ENCODE measurements around the gene RIPPLY1. TPM values are rescaled to one million over a fixed set of nuclear protein-coding genes. Genes with fewer than 3 reads are reported as not detected.
A peak's percentile ranks its signal among the peaks of the same experiment; 100 is the strongest.
"Not testable (repeated sequence)": the region's sequence is repeated elsewhere in the genome, so short reads cannot be mapped to it uniquely, and the experiment has no call there.

The RIPPLY1 gene
- total and polyA plus RNA-seq, 2 donors from 2014 or later, result 0.50 to 6.9 TPM

GRCh38 chrX:106891762-106892460, 11.2 kb downstream of the RIPPLY1 start:
- Histone ChIP-seq H3K9me3 (ENCODE audit: control insufficient read depth in 2 of 3, insufficient read depth in 1 of 3, low read length in 3 of 3) (no peaks in the 10 kb centered on the region), H3K4me1 (ENCODE audit: control insufficient read depth in 2 of 3, insufficient read depth in 2 of 3, low read depth in 1 of 3, low read length in 3 of 3) (no peaks in the 10 kb centered on the region), H3K27ac (ENCODE audit: low read depth in 2 of 2, low read length in 2 of 2) (no peak overlapping the region), H3K36me3 (ENCODE audit: control insufficient read depth in 2 of 3, insufficient read depth in 3 of 3, low read length in 3 of 3) (no peaks in the 10 kb centered on the region), H3K9ac (ENCODE audit: low read length in 3 of 3) (no peak overlapping the region), H3K4me3 (ENCODE audit: low read length in 3 of 3) (no peak overlapping the region), H3K27me3 (ENCODE audit: control insufficient read depth, insufficient read depth, low read length) (peaks cover 4% of the 10 kb centered on the region)
- intact Hi-C loops (cut with DNase I), result no loop called here
- no peak for FAIRE-seq
- no peak for TF ChIP-seq CTCF (IDR thresholded peaks at IDR 0.05; ENCODE audit: borderline replicate concordance, extremely low read depth, insufficient read depth)
- peak in 1 of 5 donors; percentile 24 for DNase-seq

GRCh38 chrX:106889468-106889867, 13.7 kb downstream of the RIPPLY1 start:
- Histone ChIP-seq H3K36me3 (ENCODE audit: control insufficient read depth in 2 of 3, insufficient read depth in 3 of 3, low read length in 3 of 3) (no peaks in the 10 kb centered on the region), H3K27me3 (ENCODE audit: control insufficient read depth, insufficient read depth, low read length) (peaks cover 4% of the 10 kb centered on the region), H3K27ac (ENCODE audit: low read depth in 2 of 2, low read length in 2 of 2) (no peak overlapping the region), H3K9ac (ENCODE audit: low read length in 3 of 3) (no peak overlapping the region), H3K9me3 (ENCODE audit: control insufficient read depth in 2 of 3, insufficient read depth in 1 of 3, low read length in 3 of 3) (no peaks in the 10 kb centered on the region), H3K4me1 (ENCODE audit: control insufficient read depth in 2 of 3, insufficient read depth in 2 of 3, low read depth in 1 of 3, low read length in 3 of 3) (no peaks in the 10 kb centered on the region), H3K4me3 (ENCODE audit: low read length in 3 of 3) (no peak overlapping the region)
- DNase-seq (no peak), FAIRE-seq (no peak)
- no peak for TF ChIP-seq CTCF (IDR thresholded peaks at IDR 0.05; ENCODE audit: borderline replicate concordance, extremely low read depth, insufficient read depth)
- intact Hi-C loops (cut with DNase I), result no loop called here

- Histone ChIP-seq H3K9me3 (ENCODE audit: control insufficient read depth in 2 of 3, insufficient read depth in 1 of 3, low read length in 3 of 3) (no peaks in the 10 kb centered on the region), H3K36me3 (ENCODE audit: control insufficient read depth in 2 of 3, insufficient read depth in 3 of 3, low read length in 3 of 3) (no peaks in the 10 kb centered on the region), H3K4me3 (ENCODE audit: low read length in 3 of 3) (no peak overlapping the region), H3K27me3 (ENCODE audit: control insufficient read depth, insufficient read depth, low read length) (no peaks in the 10 kb centered on the region), H3K9ac (ENCODE audit: low read length in 3 of 3) (no peak overlapping the region), H3K4me1 (ENCODE audit: control insufficient read depth in 2 of 3, insufficient read depth in 2 of 3, low read depth in 1 of 3, low read length in 3 of 3) (no peaks in the 10 kb centered on the region), H3K27ac (ENCODE audit: low read depth in 2 of 2, low read length in 2 of 2) (no peak overlapping the region)
- no peak for FAIRE-seq
- DNase-seq, result no peak
- intact Hi-C loops (cut with DNase I), result no loop called here
- TF ChIP-seq CTCF (IDR thresholded peaks at IDR 0.05; ENCODE audit: borderline replicate concordance, extremely low read depth, insufficient read depth), result no peak
Measured at GRCh38 chrX:106875151-106875550, 28.0 kb downstream of the RIPPLY1 start.

GRCh38 chrX:106874075-106874474, 29.1 kb downstream of the RIPPLY1 start:
- no peak for TF ChIP-seq CTCF (IDR thresholded peaks at IDR 0.05; ENCODE audit: borderline replicate concordance, extremely low read depth, insufficient read depth)
- no peak overlapping the region for H3K4me3 ChIP-seq (ENCODE audit: low read length in 3 of 3)
- no peaks in the 10 kb centered on the region for H3K9me3 ChIP-seq (ENCODE audit: control insufficient read depth in 2 of 3, insufficient read depth in 1 of 3, low read length in 3 of 3)
- no peaks in the 10 kb centered on the region for H3K36me3 ChIP-seq (ENCODE audit: control insufficient read depth in 2 of 3, insufficient read depth in 3 of 3, low read length in 3 of 3)
- no peaks in the 10 kb centered on the region for H3K27me3 ChIP-seq (ENCODE audit: control insufficient read depth, insufficient read depth, low read length)
- peak; percentile 97 for FAIRE-seq
- DNase-seq, result no peak
- H3K27ac ChIP-seq (ENCODE audit: low read depth in 2 of 2, low read length in 2 of 2), result no peak overlapping the region
- no peaks in the 10 kb centered on the region for H3K4me1 ChIP-seq (ENCODE audit: control insufficient read depth in 2 of 3, insufficient read depth in 2 of 3, low read depth in 1 of 3, low read length in 3 of 3)
- intact Hi-C loops (cut with DNase I), result no loop called here
- H3K9ac ChIP-seq (ENCODE audit: low read length in 3 of 3), result no peak overlapping the region

GRCh38 chrX:106872796-106873195, 30.3 kb downstream of the RIPPLY1 start:
- FAIRE-seq; H3K27me3 ChIP-seq (ENCODE audit: control insufficient read depth, insufficient read depth, low read length); DNase-seq; H3K4me1 ChIP-seq (ENCODE audit: control insufficient read depth in 2 of 3, insufficient read depth in 2 of 3, low read depth in 1 of 3, low read length in 3 of 3); H3K27ac ChIP-seq (ENCODE audit: low read depth in 2 of 2, low read length in 2 of 2); H3K36me3 ChIP-seq (ENCODE audit: control insufficient read depth in 2 of 3, insufficient read depth in 3 of 3, low read length in 3 of 3); intact Hi-C loops (cut with DNase I); H3K9me3 ChIP-seq (ENCODE audit: control insufficient read depth in 2 of 3, insufficient read depth in 1 of 3, low read length in 3 of 3); H3K4me3 ChIP-seq (ENCODE audit: low read length in 3 of 3); H3K9ac ChIP-seq (ENCODE audit: low read length in 3 of 3): not testable (repeated sequence)
